Measurements from ENCODE around the gene LRRC52.

Gene LRRC52

GRCh38 chr1:165543532-165544438 lies at the start of gene LRRC52:
TSS of gene LRRC52 (plus strand) at chr1:165544000. CDS start at chr1:165544297, 297 bp downstream.
- Mint-ChIP-seq H3K27ac (no peak within 1 kb of the TSS), H3K4me3 (no peak within 1 kb of the TSS), H3K36me3 (ENCODE audit: low read depth) (no peaks in the 10 kb centered on the region), H3K9me3 (no peaks in the 10 kb centered on the region), H3K27me3 (peaks cover 69% of the 10 kb centered on the region), H3K4me1 (ENCODE audit: low read depth) (no peaks in the 10 kb centered on the region)

GRCh38 chr1:165494949-165495857 lies 48.6 kb upstream of the LRRC52 start:
- Mint-ChIP-seq H3K4me1 (ENCODE audit: low read depth) (no peaks in the 10 kb centered on the region), H3K9me3 (no peaks in the 10 kb centered on the region), H3K36me3 (ENCODE audit: low read depth) (no peaks in the 10 kb centered on the region), H3K27ac (no peak overlapping the region), H3K4me3 (no peak overlapping the region), H3K27me3 (peaks cover 28% of the 10 kb centered on the region)

- Mint-ChIP-seq H3K36me3 (ENCODE audit: low read depth) (no peaks in the 10 kb centered on the region), H3K27ac (no peak overlapping the region), H3K4me3 (no peak overlapping the region), H3K4me1 (ENCODE audit: low read depth) (no peaks in the 10 kb centered on the region), H3K9me3 (no peaks in the 10 kb centered on the region), H3K27me3 (peaks cover 24% of the 10 kb centered on the region)
These were observed 48.0 kb upstream of the LRRC52 start for GRCh38 chr1:165495858-165496205.

GRCh38 chr1:165496501-165496900 lies 47.3 kb upstream of the LRRC52 start:
- Mint-ChIP-seq H3K36me3 (ENCODE audit: low read depth) (no peaks in the 10 kb centered on the region), H3K27ac (no peak overlapping the region), H3K9me3 (no peaks in the 10 kb centered on the region), H3K4me3 (no peak overlapping the region), H3K4me1 (ENCODE audit: low read depth) (no peaks in the 10 kb centered on the region), H3K27me3 (peaks cover 22% of the 10 kb centered on the region)

GRCh38 chr1:165497069-165498013 lies 46.5 kb upstream of the LRRC52 start:
- H3K36me3 Mint-ChIP-seq (ENCODE audit: low read depth) = no peaks in the 10 kb centered on the region
- H3K27me3 Mint-ChIP-seq = peaks cover 27% of the 10 kb centered on the region

GRCh38 chr1:165501330-165501969 lies 42.4 kb upstream of the LRRC52 start:
- peaks cover 23% of the 10 kb centered on the region for H3K27me3 Mint-ChIP-seq
- no peaks in the 10 kb centered on the region for H3K36me3 Mint-ChIP-seq (ENCODE audit: low read depth)
- H3K4me1 Mint-ChIP-seq (ENCODE audit: low read depth) = no peaks in the 10 kb centered on the region
- H3K27ac Mint-ChIP-seq = no peak overlapping the region
- H3K9me3 Mint-ChIP-seq = peaks cover 5% of the 10 kb centered on the region
- no peak overlapping the region for H3K4me3 Mint-ChIP-seq

More at GRCh38 chr1:165497069-165498013, 46.5 kb upstream of the LRRC52 start:
- no peaks in the 10 kb centered on the region for H3K9me3 Mint-ChIP-seq
- H3K4me1 Mint-ChIP-seq (ENCODE audit: low read depth) = no peaks in the 10 kb centered on the region
- no peak overlapping the region for H3K4me3 Mint-ChIP-seq
- no peak overlapping the region for H3K27ac Mint-ChIP-seq

- H3K36me3 Mint-ChIP-seq (ENCODE audit: low read depth) = no peaks in the 10 kb centered on the region
- no peak overlapping the region for H3K4me3 Mint-ChIP-seq
- peaks cover 23% of the 10 kb centered on the region for H3K27me3 Mint-ChIP-seq
- no peak overlapping the region for H3K27ac Mint-ChIP-seq
- no peaks in the 10 kb centered on the region for H3K4me1 Mint-ChIP-seq (ENCODE audit: low read depth)
- peaks cover 5% of the 10 kb centered on the region for H3K9me3 Mint-ChIP-seq
These were observed 41.8 kb upstream of the LRRC52 start for GRCh38 chr1:165501970-165502348.

- H3K4me3 Mint-ChIP-seq = no peak overlapping the region
- no peaks in the 10 kb centered on the region for H3K4me1 Mint-ChIP-seq (ENCODE audit: low read depth)
- H3K9me3 Mint-ChIP-seq = peaks cover 5% of the 10 kb centered on the region
- H3K27ac Mint-ChIP-seq = no peak overlapping the region
- no peaks in the 10 kb centered on the region for H3K36me3 Mint-ChIP-seq (ENCODE audit: low read depth)
- H3K27me3 Mint-ChIP-seq = peaks cover 13% of the 10 kb centered on the region
These were observed 36.2 kb upstream of the LRRC52 start for GRCh38 chr1:165507570-165507969.

GRCh38 chr1:165508291-165508690 lies 35.5 kb upstream of the LRRC52 start:
- Mint-ChIP-seq H3K27me3 (peaks cover 13% of the 10 kb centered on the region), H3K27ac (no peak overlapping the region), H3K36me3 (ENCODE audit: low read depth) (no peaks in the 10 kb centered on the region), H3K9me3 (peaks cover 5% of the 10 kb centered on the region), H3K4me3 (no peak overlapping the region), H3K4me1 (ENCODE audit: low read depth) (no peaks in the 10 kb centered on the region)

- no peaks in the 10 kb centered on the region for H3K36me3 Mint-ChIP-seq (ENCODE audit: low read depth)
These were observed 31.0 kb upstream of the LRRC52 start for GRCh38 chr1:165512816-165513215.

GRCh38 chr1:165516469-165516868 lies 27.3 kb upstream of the LRRC52 start:
- Mint-ChIP-seq H3K9me3 (peaks cover 17% of the 10 kb centered on the region), H3K4me3 (no peak overlapping the region), H3K36me3 (ENCODE audit: low read depth) (no peaks in the 10 kb centered on the region), H3K27ac (no peak overlapping the region), H3K4me1 (ENCODE audit: low read depth) (no peaks in the 10 kb centered on the region), H3K27me3 (peaks cover 28% of the 10 kb centered on the region)

More at GRCh38 chr1:165512816-165513215, 31.0 kb upstream of the LRRC52 start:
- no peak overlapping the region for H3K4me3 Mint-ChIP-seq
- H3K27me3 Mint-ChIP-seq = peaks cover 11% of the 10 kb centered on the region
- H3K27ac Mint-ChIP-seq = no peak overlapping the region
- H3K9me3 Mint-ChIP-seq = no peaks in the 10 kb centered on the region
- no peaks in the 10 kb centered on the region for H3K4me1 Mint-ChIP-seq (ENCODE audit: low read depth)

GRCh38 chr1:165520646-165521045 lies 23.2 kb upstream of the LRRC52 start:
- Mint-ChIP-seq H3K27me3 (peaks cover 41% of the 10 kb centered on the region), H3K4me3 (no peak overlapping the region), H3K9me3 (peaks cover 25% of the 10 kb centered on the region), H3K27ac (no peak overlapping the region), H3K4me1 (ENCODE audit: low read depth) (no peaks in the 10 kb centered on the region), H3K36me3 (ENCODE audit: low read depth) (no peaks in the 10 kb centered on the region)

GRCh38 chr1:165524639-165525285 lies 19.0 kb upstream of the LRRC52 start:
- H3K4me3 Mint-ChIP-seq = no peak overlapping the region
- no peaks in the 10 kb centered on the region for H3K36me3 Mint-ChIP-seq (ENCODE audit: low read depth)
- H3K4me1 Mint-ChIP-seq (ENCODE audit: low read depth) = no peaks in the 10 kb centered on the region
- H3K27ac Mint-ChIP-seq = no peak overlapping the region
- peaks cover 17% of the 10 kb centered on the region for H3K9me3 Mint-ChIP-seq
- peaks cover 56% of the 10 kb centered on the region for H3K27me3 Mint-ChIP-seq

Measured in stimulated activated naive CD8-positive, alpha-beta T cell treated with anti-CD3 and anti-CD28 coated beads, Interleukin-15, Interleukin-2, amounts not matched to agents 100 ng/mL and 50 ng/mL, for 24 hours (primary cell).